Astrocyte of the hippocampus (primary cell): ENCODE data around the gene PEX5L.
"Not testable (repeated sequence)": the region's sequence is repeated elsewhere in the genome, so short reads cannot be mapped to it uniquely, and the experiment has no call there.

Experiments used
- DNase-seq: peaks from one replicate; pipeline ENCODE4 v3.0.0; 2011; ENCODE audit warnings: low read depth, low spot score

PEX5L gene

GRCh38 chr3:180011927-180012326, 24.8 kb downstream of the PEX5L start:
- no peak for DNase-seq

- not testable (repeated sequence) for DNase-seq
Observed at GRCh38 chr3:180008318-180008717, 28.4 kb downstream of the PEX5L start.

GRCh38 chr3:180004542-180004941, 32.2 kb downstream of the PEX5L start:
- DNase-seq: no peak

GRCh38 chr3:180002006-180002405, 34.7 kb downstream of the PEX5L start:
- DNase-seq: no peak

- no peak for DNase-seq
Observed at GRCh38 chr3:180000500-180000899, 36.2 kb downstream of the PEX5L start.

GRCh38 chr3:179995406-179995805, 41.3 kb downstream of the PEX5L start:
- no peak for DNase-seq

GRCh38 chr3:179991883-179992282, 44.9 kb downstream of the PEX5L start:
- no peak for DNase-seq

GRCh38 chr3:179991104-179991503, 45.6 kb downstream of the PEX5L start:
- DNase-seq: no peak

- DNase-seq: no peak
Observed at GRCh38 chr3:179981646-179982045, 55.1 kb downstream of the PEX5L start.

- no peak for DNase-seq
Observed at GRCh38 chr3:179977356-179977755, 59.4 kb downstream of the PEX5L start.

GRCh38 chr3:179973931-179974361, 62.8 kb downstream of the PEX5L start:
- no peak for DNase-seq

- DNase-seq: no peak
Observed at GRCh38 chr3:179972881-179973423, 63.8 kb downstream of the PEX5L start.

- DNase-seq: no peak
Observed at GRCh38 chr3:179971280-179971679, 65.5 kb downstream of the PEX5L start.

- no peak for DNase-seq
Observed at GRCh38 chr3:179970746-179971145, 66.0 kb downstream of the PEX5L start.

- no peak for DNase-seq
Observed at GRCh38 chr3:179969525-179969924, 67.2 kb downstream of the PEX5L start.

GRCh38 chr3:179967622-179968021, 69.1 kb downstream of the PEX5L start:
- peak; percentile 68 for DNase-seq

GRCh38 chr3:179964890-179965289, 71.8 kb downstream of the PEX5L start:
- no peak for DNase-seq

- DNase-seq: no peak
Observed at GRCh38 chr3:179962629-179963387, 73.9 kb downstream of the PEX5L start.

- no peak for DNase-seq
Observed at GRCh38 chr3:179961703-179962078, 75.0 kb downstream of the PEX5L start.

GRCh38 chr3:179961071-179961702, 75.5 kb downstream of the PEX5L start:
- DNase-seq: no peak

- DNase-seq: no peak
Observed at GRCh38 chr3:179958759-179959158, 78.0 kb downstream of the PEX5L start.

- no peak for DNase-seq
Observed at GRCh38 chr3:179958143-179958542, 78.6 kb downstream of the PEX5L start.

GRCh38 chr3:179957264-179957845, 79.4 kb downstream of the PEX5L start:
- DNase-seq: no peak
